GM06990 (cell line): ENCODE data around the gene PRKD3.

ENCODE experiments used
- DNase-seq: peaks from one replicate; pipeline ENCODE4 v3.0.0-alpha.2; 2011; ENCODE audit not compliant: insufficient read length; ENCODE audit errors: extremely low read depth
- H3K27me3 ChIP-seq: replicated peaks from 2 replicates; pipeline ENCODE4 v1.6.0; 2011; ENCODE audit warnings: low read length; ENCODE audit not compliant: control insufficient read depth, insufficient read depth
- H3K36me3 ChIP-seq: 2 replicates; pipeline ENCODE4 v1.5.1; 2011; ENCODE audit warnings: low read length; ENCODE audit not compliant: control insufficient read depth, insufficient read depth
- H3K4me3 ChIP-seq: replicated peaks from 2 replicates; pipeline ENCODE4 v1.5.1; 2011; ENCODE audit warnings: low read depth, mild to moderate bottlenecking, control low read depth, low read length
- TF ChIP-seq, protein P1 (sequence below): IDR thresholded peaks from 2 replicates; pipeline ENCODE4 v1.5.1; 2011; ENCODE audit warnings: low read length, control low read depth, mild to moderate bottlenecking, inconsistent platforms; ENCODE audit not compliant: insufficient read depth, poor library complexity, severe bottlenecking

PRKD3 gene

DNA sequence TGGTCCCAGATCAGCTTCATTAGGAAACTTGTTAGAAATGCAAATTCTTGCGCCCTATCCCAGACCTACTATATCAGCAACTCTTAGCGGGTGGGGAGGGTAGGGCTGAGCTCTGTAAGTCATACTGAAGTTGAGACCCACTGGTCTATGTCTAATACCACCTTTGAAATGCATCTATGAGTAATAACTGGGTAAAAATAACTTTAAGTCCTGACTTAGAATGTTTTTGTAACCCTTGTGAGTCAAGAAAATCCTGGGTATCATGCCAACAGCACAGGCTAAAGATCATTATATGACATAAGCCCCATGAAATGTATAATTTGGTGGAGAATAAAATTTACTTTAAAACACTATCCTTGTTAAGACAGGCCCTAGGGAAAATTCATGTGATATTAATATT is 41.4 kb downstream of the PRKD3 start:
- DNase-seq: no peak
- TF ChIP-seq, protein P1, sequence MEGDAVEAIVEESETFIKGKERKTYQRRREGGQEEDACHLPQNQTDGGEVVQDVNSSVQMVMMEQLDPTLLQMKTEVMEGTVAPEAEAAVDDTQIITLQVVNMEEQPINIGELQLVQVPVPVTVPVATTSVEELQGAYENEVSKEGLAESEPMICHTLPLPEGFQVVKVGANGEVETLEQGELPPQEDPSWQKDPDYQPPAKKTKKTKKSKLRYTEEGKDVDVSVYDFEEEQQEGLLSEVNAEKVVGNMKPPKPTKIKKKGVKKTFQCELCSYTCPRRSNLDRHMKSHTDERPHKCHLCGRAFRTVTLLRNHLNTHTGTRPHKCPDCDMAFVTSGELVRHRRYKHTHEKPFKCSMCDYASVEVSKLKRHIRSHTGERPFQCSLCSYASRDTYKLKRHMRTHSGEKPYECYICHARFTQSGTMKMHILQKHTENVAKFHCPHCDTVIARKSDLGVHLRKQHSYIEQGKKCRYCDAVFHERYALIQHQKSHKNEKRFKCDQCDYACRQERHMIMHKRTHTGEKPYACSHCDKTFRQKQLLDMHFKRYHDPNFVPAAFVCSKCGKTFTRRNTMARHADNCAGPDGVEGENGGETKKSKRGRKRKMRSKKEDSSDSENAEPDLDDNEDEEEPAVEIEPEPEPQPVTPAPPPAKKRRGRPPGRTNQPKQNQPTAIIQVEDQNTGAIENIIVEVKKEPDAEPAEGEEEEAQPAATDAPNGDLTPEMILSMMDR: no peak
- Histone ChIP-seq H3K36me3 (no peaks in the 10 kb centered on the region), H3K27me3 (no peaks in the 10 kb centered on the region), H3K4me3 (no peak overlapping the region)

DNA sequence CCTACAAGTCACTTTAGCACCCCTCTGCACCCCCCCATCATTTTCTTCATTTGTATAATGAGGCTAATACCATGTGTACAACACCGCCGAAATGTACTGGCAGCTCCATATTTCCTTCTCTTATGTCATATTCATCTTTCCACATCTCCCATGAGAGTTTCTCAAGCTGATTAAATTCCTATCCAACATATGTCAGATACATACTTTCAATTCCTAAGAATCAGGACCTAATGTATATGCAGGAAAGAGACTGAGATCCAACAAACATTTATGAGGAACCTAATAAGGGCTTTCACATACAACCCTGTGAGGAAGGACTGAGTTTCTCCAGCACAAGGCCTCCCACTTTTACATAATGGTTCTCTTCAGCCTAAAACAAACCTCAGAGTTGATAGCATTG is 41.9 kb downstream of the PRKD3 start:
- Histone ChIP-seq H3K36me3 (no peaks in the 10 kb centered on the region), H3K4me3 (no peak overlapping the region), H3K27me3 (no peaks in the 10 kb centered on the region)
- TF ChIP-seq, protein P1: no peak
- no peak for DNase-seq

GRCh38 chr2:37281916-37282315 is 42.7 kb downstream of the PRKD3 start:
- H3K4me3 ChIP-seq: no peak overlapping the region
- DNase-seq: no peak
- no peaks in the 10 kb centered on the region for H3K36me3 ChIP-seq
- TF ChIP-seq, protein P1: peak; percentile 37
- H3K27me3 ChIP-seq: no peaks in the 10 kb centered on the region

GRCh38 chr2:37276291-37276690 is 48.3 kb downstream of the PRKD3 start:
- Histone ChIP-seq H3K4me3 (no peak overlapping the region), H3K27me3 (no peaks in the 10 kb centered on the region), H3K36me3 (peaks cover 3% of the 10 kb centered on the region)
- no peak for DNase-seq
- TF ChIP-seq, protein P1: no peak
